DMS153 treated with DMSO at 0.1 percent for 48 hours (cell line): ENCODE measurements around the gene COPS4.
A peak's percentile ranks its signal among the peaks of the same experiment; 100 is the strongest.
"Not testable (repeated sequence)": the region's sequence is repeated elsewhere in the genome, so short reads cannot be mapped to it uniquely, and the experiment has no call there.

ENCODE experiments used
- DNase-seq: peaks from one replicate; lab custom pipeline; 2025; ENCODE audit not compliant: unreplicated experiment; lab: John Stamatoyannopoulos, UW

The COPS4 gene

GRCh38 chr4:83022724-83023450, 12.1 kb upstream of the COPS4 start:
- no peak for DNase-seq

GRCh38 chr4:83023599-83023998, 11.4 kb upstream of the COPS4 start:
- DNase-seq, result not testable (repeated sequence)

GRCh38 chr4:83024233-83024632, 10.8 kb upstream of the COPS4 start:
- no peak for DNase-seq

- no peak for DNase-seq
These were observed 9.4 kb upstream of the COPS4 start for GRCh38 chr4:83025563-83025962.

GRCh38 chr4:83028976-83029375, 6.0 kb upstream of the COPS4 start:
- DNase-seq, result no peak

GRCh38 chr4:83029688-83030087, 5.3 kb upstream of the COPS4 start:
- DNase-seq, result no peak

- DNase-seq, result no peak
These were observed 2.1 kb downstream of the COPS4 start for GRCh38 chr4:83036991-83037665.

- no peak for DNase-seq
These were observed 5.3 kb downstream of the COPS4 start for GRCh38 chr4:83040269-83040668.

- not testable (repeated sequence) for DNase-seq
These were observed 8.2 kb downstream of the COPS4 start for GRCh38 chr4:83043157-83043556.

- DNase-seq, result no peak
These were observed 8.9 kb downstream of the COPS4 start for GRCh38 chr4:83043801-83044407.

- no peak for DNase-seq
These were observed 11.9 kb downstream of the COPS4 start for GRCh38 chr4:83046693-83047473.

- not testable (repeated sequence) for DNase-seq
These were observed 13.8 kb downstream of the COPS4 start for GRCh38 chr4:83048781-83049180.

- no peak for DNase-seq
These were observed 19.9 kb downstream of the COPS4 start for GRCh38 chr4:83054928-83055327.

- DNase-seq, result no peak
These were observed 27.8 kb downstream of the COPS4 start for GRCh38 chr4:83062739-83063138.

GRCh38 chr4:83065266-83065665, 30.3 kb downstream of the COPS4 start:
- no peak for DNase-seq

- DNase-seq, result no peak
These were observed 32.2 kb downstream of the COPS4 start for GRCh38 chr4:83067058-83067639.

- no peak for DNase-seq
These were observed 36.1 kb downstream of the COPS4 start for GRCh38 chr4:83071116-83071515.

GRCh38 chr4:83074086-83074704, 39.2 kb downstream of the COPS4 start:
- DNase-seq, result peak; percentile 20

GRCh38 chr4:83074783-83075182, 39.8 kb downstream of the COPS4 start:
- DNase-seq, result not testable (repeated sequence)

- no peak for DNase-seq
These were observed 40.5 kb downstream of the COPS4 start for GRCh38 chr4:83075311-83076095.
